Pancreas (tissue), 10 donors: ENCODE data around the gene GDF2. TPM values are rescaled to one million over a fixed set of nuclear protein-coding genes. Genes with fewer than 3 reads are reported as not detected.
A peak's percentile ranks its signal among the peaks of the same experiment; 100 is the strongest.

Experiments used
- ATAC-seq, 4 donors: fragments of 200-7000 bp; cut with Tn5 transposase; one replicate each; pipeline versions ENCODE4 v1.8.0 to v1.9.1; 2020; ENCODE audit warnings: mild to moderate bottlenecking in 4 of 4, moderate library complexity in 4 of 4
- DNase-seq, 6 donors: peaks; one replicate each; pipeline ENCODE4 v3.0.0-alpha.2; 2020
- FAIRE-seq: peaks from 2 replicates; lab custom pipeline; 2012; peaks lifted over from hg19 to GRCh38; lab: Jason Lieb, UNC
- H3K27ac ChIP-seq, 4 donors: fragments of 200-600 bp; sonication (generic); 1 replicate in 3 of 4; 2 replicates in 1 of 4; pipeline versions ENCODE4 v1.5.0 to v1.8.0; 2020
- H3K27me3 ChIP-seq, 4 donors: fragments of 200-600 bp; one replicate each; pipeline ENCODE4 v1.8.0; 2021
- H3K36me3 ChIP-seq, 3 donors: fragments of 200-600 bp; sonication (generic) in 1 of 3; one replicate each; pipeline versions ENCODE4 v1.5.0 to v1.8.0; 2020 to 2021
- H3K4me1 ChIP-seq, 3 donors: fragments of 200-600 bp; one replicate each; pipeline ENCODE4 v1.8.0; 2021
- H3K4me3 ChIP-seq, 4 donors: fragments of 200-600 bp; sonication (generic) in 2 of 4; one replicate each; pipeline versions ENCODE4 v1.5.0 to v1.8.0; 2020 to 2021
- H3K9me3 ChIP-seq, 4 donors: fragments of 200-600 bp; one replicate each; pipeline ENCODE4 v1.8.0; 2021
- WGBS, 2 donors: extraction: QIAGEN DNeasy Blood & Tissue Kit; methylation state at CpG; one replicate each; pipeline ENCODE4 v1.1.7; 2013; 5-methylcytosine and 5-hydroxymethylcytosine counted together
- intact Hi-C, 3 donors: fragments of 100-400 bp; cut with DNase I; formaldehyde crosslinking; loops; one replicate each; pipeline versions ENCODE4 v1.11.1 to v1.14.2; 2022
- polyA plus RNA-seq, 2 donors: library from polyadenylated mRNA; stranded (reverse); fragments of 200-250 nt; gene quantifications; one replicate each; pipeline ENCODE4 v1.2.3, GENCODE V29; 2013
- total RNA-seq, 6 donors: library from RNA; stranded (reverse); fragmentation: NEBNext Ultra II Directional in 4 of 6; extraction: Animal tissue kit (Norgen Biotek cat#: 25700) in 4 of 6; gene quantifications; one replicate each; pipeline versions ENCODE4 v1.2.1 to v1.2.4, GENCODE V29; 2021 to 2023
- TF ChIP-seq, protein P1 (sequence below), 4 donors: fragments of 200-600 bp; sonication (generic) in 3 of 4; IDR thresholded peaks; one replicate each; pipeline versions ENCODE4 v1.5.0 to v1.8.0; 2021; ENCODE audit warnings: antibody characterized with exemption in 4 of 4
- donor health status: healthy with polysubstance abuse.
- donor health status: DM: no; HTN: no; CAD: no; lungs with moderate emphysema.
- donor health status: DM: no; HTN: no; CAD: no.
- donor health status: control.
- donor health status: control.
- donor health status: Bipolar disorder and iron deficiency.
- donor health status: DM: yes; HTN: yes; CAD: no.
- donor health status: DM: no; HTN: no; CAD: no.
- donor health status: DM: no; HTN: no; CAD: no.
- donor health status: DM: yes; HTN: yes; CAD: no.

GDF2 gene
- total and polyA plus RNA-seq, 8 donors = not detected

DNA sequence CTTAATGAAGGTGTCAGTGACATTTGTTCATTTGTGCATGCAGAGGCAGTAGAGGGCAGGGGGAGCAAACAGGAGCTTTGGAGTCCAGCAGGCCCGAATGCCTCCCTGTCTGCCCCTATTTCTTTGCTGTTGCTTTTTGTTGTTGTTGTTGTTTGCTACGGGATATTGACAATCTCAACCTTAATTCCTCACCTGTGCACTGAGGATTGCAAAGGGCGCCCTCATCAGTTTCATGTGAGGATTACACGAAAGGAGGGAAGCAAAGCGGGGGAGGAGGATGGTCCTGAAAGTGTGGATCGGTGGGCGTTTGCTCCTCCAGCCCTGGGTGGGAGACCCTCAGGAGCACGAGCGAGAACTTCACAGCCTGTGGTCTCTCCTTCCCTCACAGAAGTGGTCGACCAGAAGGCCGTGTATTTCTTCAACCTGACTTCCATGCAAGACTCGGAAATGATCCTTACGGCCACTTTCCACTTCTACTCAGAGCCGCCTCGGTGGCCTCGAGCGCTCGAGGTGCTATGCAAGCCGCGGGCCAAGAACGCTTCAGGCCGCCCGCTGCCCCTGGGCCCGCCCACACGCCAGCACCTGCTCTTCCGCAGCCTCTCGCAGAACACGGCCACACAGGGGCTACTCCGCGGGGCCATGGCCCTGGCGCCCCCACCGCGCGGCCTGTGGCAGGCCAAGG lies 12.7 kb upstream of the GDF2 start:
- H3K4me1 ChIP-seq = peaks cover 21 to 43% (median 40%) of the 10 kb centered on the region in 3 donors
- H3K27ac ChIP-seq = peak overlapping the region in 3 of 4 donors; percentile 3 to 46 (median 10)
- no peaks in the 10 kb centered on the region for H3K9me3 ChIP-seq
- intact Hi-C loops = loop anchor here in 2 of 3 donors (5.0 to 10.0 kb wide), 2 partner anchors 262 to 285 kb away; no protein-coding TSS in a partner anchor
- no peaks in the 10 kb centered on the region for H3K27me3 ChIP-seq
- DNase-seq = no peak
- TF ChIP-seq, protein P1, sequence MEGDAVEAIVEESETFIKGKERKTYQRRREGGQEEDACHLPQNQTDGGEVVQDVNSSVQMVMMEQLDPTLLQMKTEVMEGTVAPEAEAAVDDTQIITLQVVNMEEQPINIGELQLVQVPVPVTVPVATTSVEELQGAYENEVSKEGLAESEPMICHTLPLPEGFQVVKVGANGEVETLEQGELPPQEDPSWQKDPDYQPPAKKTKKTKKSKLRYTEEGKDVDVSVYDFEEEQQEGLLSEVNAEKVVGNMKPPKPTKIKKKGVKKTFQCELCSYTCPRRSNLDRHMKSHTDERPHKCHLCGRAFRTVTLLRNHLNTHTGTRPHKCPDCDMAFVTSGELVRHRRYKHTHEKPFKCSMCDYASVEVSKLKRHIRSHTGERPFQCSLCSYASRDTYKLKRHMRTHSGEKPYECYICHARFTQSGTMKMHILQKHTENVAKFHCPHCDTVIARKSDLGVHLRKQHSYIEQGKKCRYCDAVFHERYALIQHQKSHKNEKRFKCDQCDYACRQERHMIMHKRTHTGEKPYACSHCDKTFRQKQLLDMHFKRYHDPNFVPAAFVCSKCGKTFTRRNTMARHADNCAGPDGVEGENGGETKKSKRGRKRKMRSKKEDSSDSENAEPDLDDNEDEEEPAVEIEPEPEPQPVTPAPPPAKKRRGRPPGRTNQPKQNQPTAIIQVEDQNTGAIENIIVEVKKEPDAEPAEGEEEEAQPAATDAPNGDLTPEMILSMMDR (IDR thresholded peaks at IDR 0.05) = no peak
- WGBS, 2 donors = 85 to 86% methylated on average over 30 to 34 of the region's 34 CpGs
- no peak for FAIRE-seq
- no peak overlapping the region for H3K4me3 ChIP-seq
- no peak for ATAC-seq
- peaks cover 0 to 5% (median 5%) of the 10 kb centered on the region in 3 donors for H3K36me3 ChIP-seq

DNA sequence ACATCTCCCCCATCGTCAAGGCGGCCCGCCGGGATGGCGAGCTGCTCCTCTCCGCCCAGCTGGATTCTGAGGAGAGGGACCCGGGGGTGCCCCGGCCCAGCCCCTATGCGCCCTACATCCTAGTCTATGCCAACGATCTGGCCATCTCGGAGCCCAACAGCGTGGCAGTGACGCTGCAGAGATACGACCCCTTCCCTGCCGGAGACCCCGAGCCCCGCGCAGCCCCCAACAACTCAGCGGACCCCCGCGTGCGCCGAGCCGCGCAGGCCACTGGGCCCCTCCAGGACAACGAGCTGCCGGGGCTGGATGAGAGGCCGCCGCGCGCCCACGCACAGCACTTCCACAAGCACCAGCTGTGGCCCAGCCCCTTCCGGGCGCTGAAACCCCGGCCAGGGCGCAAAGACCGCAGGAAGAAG lies 12.2 kb upstream of the GDF2 start:
- Histone ChIP-seq H3K4me1 (peaks cover 19 to 40% (median 38%) of the 10 kb centered on the region in 3 donors), H3K9me3 (no peaks in the 10 kb centered on the region), H3K36me3 (peaks cover 0 to 5% (median 5%) of the 10 kb centered on the region in 3 donors), H3K4me3 (no peak overlapping the region), H3K27me3 (no peaks in the 10 kb centered on the region), H3K27ac (peak overlapping the region in 3 of 4 donors; percentile 3 to 46 (median 10))
- DNase-seq = peak in 1 of 6 donors; percentile 82
- 92 to 94% methylated on average over 37 of the region's 37 CpGs for WGBS, 2 donors
- TF ChIP-seq, protein P1 (IDR thresholded peaks at IDR 0.05) = no peak
- no peak for FAIRE-seq
- intact Hi-C loops = loop anchor here in 2 of 3 donors (5.0 to 10.0 kb wide), 2 partner anchors 263 to 285 kb away; no protein-coding TSS in a partner anchor
- no peak for ATAC-seq

DNA sequence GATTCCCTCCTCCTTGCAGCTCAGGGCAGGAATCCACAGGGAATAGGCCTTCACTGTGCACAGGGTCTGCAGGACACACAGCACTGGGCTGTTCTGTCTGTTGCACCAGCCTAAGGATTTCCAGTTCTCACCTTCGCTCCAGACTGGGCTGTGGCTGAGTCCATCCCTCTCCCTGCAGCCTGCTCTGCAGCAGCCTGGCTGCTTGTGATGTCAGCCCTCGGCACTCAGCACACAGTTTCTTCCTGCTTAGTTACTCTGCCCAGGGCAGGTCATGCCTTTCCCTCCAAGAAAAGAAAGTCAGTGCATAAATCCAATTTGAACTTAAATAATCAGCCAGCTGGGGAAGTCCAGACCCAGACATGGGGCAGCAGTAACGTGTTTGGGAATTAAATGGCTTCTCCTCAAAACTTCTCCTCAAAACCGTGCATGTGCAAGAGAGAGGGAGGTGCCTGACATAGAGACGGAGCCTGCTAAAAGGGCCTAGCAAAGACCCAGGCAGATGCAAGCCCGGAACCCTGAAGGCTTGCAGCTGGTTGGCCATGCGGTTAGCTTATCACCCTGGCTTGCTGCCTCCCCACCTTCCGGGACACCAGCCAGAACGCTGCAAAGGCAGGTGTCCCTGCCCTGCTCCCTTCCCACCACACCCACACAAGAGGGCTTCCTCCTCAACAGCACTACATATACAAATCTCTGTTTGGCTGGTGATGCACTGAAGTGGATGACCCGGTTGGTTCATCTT lies 10.9 kb upstream of the GDF2 start:
- no peaks in the 10 kb centered on the region for H3K9me3 ChIP-seq
- peaks cover 0 to 5% (median 5%) of the 10 kb centered on the region in 3 donors for H3K36me3 ChIP-seq
- WGBS, 2 donors = 22 to 23% methylated on average over 10 of the region's 10 CpGs
- intact Hi-C loops = loop anchor here in 2 of 3 donors (5.0 to 10.0 kb wide), 2 partner anchors 264 to 287 kb away; no protein-coding TSS in a partner anchor
- no peaks in the 10 kb centered on the region for H3K27me3 ChIP-seq
- no peak for FAIRE-seq
- TF ChIP-seq, protein P1 (IDR thresholded peaks at IDR 0.05) = no peak
- DNase-seq = peak; percentile 83 to 96 (median 94)
- no peak overlapping the region for H3K4me3 ChIP-seq
- peak overlapping the region in 3 of 4 donors; percentile 29 to 60 (median 46) for H3K27ac ChIP-seq
- H3K4me1 ChIP-seq = peaks cover 13 to 29% (median 25%) of the 10 kb centered on the region in 3 donors
- ATAC-seq = peak; percentile 86 to 93 (median 90)

DNA sequence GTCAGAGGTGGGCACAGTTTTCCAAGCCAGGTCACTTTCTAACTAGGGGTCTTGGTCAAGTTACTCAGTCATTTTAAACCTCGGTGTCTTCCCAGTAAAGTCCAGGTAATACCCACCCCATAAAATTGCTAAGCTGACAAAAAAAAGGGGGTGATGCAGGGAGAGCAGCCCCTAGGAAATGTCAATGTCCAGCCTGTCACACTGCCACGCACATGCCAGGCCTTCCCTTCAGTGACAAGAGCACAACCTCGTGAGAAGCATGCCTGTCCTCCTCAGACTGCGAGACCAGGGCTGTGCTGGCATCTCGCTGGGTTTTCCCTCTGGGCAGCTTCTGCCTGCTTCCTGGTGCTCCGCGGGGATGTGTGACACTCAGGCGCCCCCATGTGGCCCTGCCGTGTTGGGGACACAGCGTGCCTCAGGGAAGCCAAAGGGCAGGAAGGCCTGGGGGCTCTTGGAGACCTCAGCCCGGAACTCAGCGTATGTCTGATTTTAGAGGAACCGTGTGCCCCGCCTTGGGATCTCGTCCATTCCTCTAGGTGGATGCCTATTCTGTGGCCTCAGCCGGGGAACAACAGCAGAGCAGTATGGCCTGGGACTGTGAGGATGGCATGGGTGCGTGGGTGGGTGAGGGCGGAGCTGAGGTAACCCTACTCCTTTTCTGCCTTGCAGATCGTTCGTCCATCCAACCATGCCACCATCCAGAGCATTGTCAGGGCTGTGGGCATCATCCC lies 10.2 kb upstream of the GDF2 start:
- intact Hi-C loops = loop anchor here in 2 of 3 donors (5.0 to 10.0 kb wide), 2 partner anchors 265 to 287 kb away; no protein-coding TSS in a partner anchor
- ATAC-seq (peak; percentile 86 to 96 (median 90)), FAIRE-seq (no peak), DNase-seq (peak; percentile 84 to 95 (median 89))
- Histone ChIP-seq H3K4me1 (peaks cover 13 to 24% (median 22%) of the 10 kb centered on the region in 3 donors), H3K27me3 (no peaks in the 10 kb centered on the region), H3K4me3 (no peak overlapping the region), H3K27ac (peak overlapping the region in 2 of 4 donors; percentile 29 to 37), H3K36me3 (peaks cover 0 to 5% (median 5%) of the 10 kb centered on the region in 3 donors), H3K9me3 (no peaks in the 10 kb centered on the region)
- WGBS, 2 donors = 29 to 31% methylated on average over 20 of the region's 20 CpGs
- TF ChIP-seq, protein P1 (IDR thresholded peaks at IDR 0.05) = peak; percentile 65 to 78 (median 72)
